ENCODE results near the gene OR6C70. TPM values are rescaled to one million over a fixed set of nuclear protein-coding genes. Genes with fewer than 3 reads are reported as not detected.
"Not testable (repeated sequence)": the region's sequence is repeated elsewhere in the genome, so short reads cannot be mapped to it uniquely, and the experiment has no call there.

OR6C70 gene
- total and polyA plus RNA-seq, 3 donors from 2014 or later = not detected

DNA sequence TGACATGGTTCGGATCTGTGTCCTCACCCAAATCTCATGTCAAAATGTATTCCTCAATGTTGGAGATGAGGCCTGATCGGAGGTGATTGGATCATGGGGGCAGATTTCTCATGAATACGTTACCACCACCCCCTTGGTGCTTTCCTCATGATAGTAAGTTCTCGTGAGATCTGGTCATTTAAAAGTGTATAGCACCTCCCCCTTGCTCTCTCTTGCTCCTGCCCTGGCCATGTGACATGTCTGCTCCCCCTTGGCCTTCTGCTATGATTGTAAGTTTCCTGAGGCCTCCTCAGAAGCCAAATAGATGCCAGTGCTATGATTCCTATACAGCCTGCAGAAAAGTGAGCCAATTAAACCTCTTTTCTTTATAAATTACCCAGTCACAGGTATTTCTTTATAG lies 29.3 kb upstream of the OR6C70 start:
- WGBS, 2 donors = 73 to 75% methylated on average over 4 of the region's 4 CpGs

DNA sequence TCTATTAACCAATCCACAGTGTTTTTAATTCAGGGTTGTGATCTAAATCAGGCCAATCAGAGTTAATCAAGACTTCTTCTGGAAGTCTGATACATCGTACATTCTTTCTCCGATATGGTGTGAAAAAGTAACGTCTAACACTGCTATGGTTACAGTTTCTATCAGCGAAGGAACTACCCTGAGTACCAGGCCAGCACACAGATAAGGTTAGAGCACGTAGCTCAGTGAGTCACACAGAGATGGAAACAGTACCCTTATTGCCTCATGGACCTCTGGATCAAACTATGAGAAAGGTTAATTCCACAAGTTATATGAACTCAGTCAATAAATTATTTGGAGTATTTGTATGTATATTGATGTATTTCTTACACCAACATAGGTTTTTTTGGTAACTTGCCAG lies 25.6 kb upstream of the OR6C70 start:
- Histone ChIP-seq H3K27ac (peak overlapping the region; percentile 50), H3K4me1 (peaks cover 8% of the 10 kb centered on the region), H3K4me3 (no peak overlapping the region), H3K9me3 (no peaks in the 10 kb centered on the region), H3K36me3 (ENCODE audit: low read depth, missing control alignments) (no peaks in the 10 kb centered on the region), H3K27me3 (no peaks in the 10 kb centered on the region)
- no peak for TF ChIP-seq POLR2A (IDR thresholded peaks at IDR 0.05)
- TF ChIP-seq CTCF (IDR thresholded peaks at IDR 0.05) = no peak
- WGBS, 2 donors = 49 to 85% methylated on average over 5 of the region's 5 CpGs
- peak; percentile 60 for DNase-seq
- intact Hi-C loops (cut with DNase I; ENCODE audit: low total_unique reads) = no loop called here

More for the DNA sequence above, 29.3 kb upstream of the OR6C70 start:
- Histone ChIP-seq H3K36me3 (ENCODE audit: low read depth, missing control alignments) (no peaks in the 10 kb centered on the region), H3K9me3 (no peaks in the 10 kb centered on the region), H3K27me3 (no peaks in the 10 kb centered on the region), H3K4me1 (peaks cover 8% of the 10 kb centered on the region), H3K4me3 (no peak overlapping the region), H3K27ac (peak overlapping the region; percentile 68 to 69)
- TF ChIP-seq POLR2A (IDR thresholded peaks at IDR 0.05) (no peak), CTCF (IDR thresholded peaks at IDR 0.05) (no peak)
- intact Hi-C loops (cut with DNase I; ENCODE audit: low total_unique reads) = no loop called here
- DNase-seq = no peak

DNA sequence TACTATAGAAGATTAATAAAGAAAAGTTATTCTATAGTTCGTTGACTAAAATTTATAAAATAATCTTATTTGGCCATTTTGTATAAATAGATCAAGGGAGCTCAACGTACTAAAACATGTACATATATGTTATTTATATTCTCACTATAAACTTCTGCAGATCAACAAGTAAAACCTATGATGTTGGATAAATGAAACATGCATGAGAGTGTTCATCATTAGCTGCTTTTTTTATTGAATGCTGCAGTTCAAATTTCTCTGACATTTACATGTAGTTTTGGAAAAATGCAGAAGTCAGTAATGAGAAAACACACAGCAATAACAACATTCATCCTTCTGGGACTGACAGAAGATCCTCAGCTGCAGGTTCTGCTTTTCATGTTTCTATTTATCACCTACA lies 22.1 kb upstream of the OR6C70 start, which contains the start of gene OR6C68:
TSS of gene OR6C68 (plus strand) at position 301 of the 400 bp plus-strand sequence. CDS start at position 301, 0 bp downstream.
- TF ChIP-seq CTCF (IDR thresholded peaks at IDR 0.05) (no peak), POLR2A (IDR thresholded peaks at IDR 0.05) (no peak)
- no peak within 1 kb of the TSS for H3K27ac ChIP-seq
- H3K4me1 ChIP-seq = peaks cover 5% of the 10 kb centered on the region
- intact Hi-C loops (cut with DNase I; ENCODE audit: low total_unique reads) = no loop called here
- no peaks in the 10 kb centered on the region for H3K36me3 ChIP-seq (ENCODE audit: low read depth, missing control alignments)
- no peaks in the 10 kb centered on the region for H3K9me3 ChIP-seq
- WGBS, 2 donors = 75 to 77% methylated on average over 2 of the region's 2 CpGs
- H3K27me3 ChIP-seq = no peaks in the 10 kb centered on the region
- H3K4me3 ChIP-seq = no peak within 1 kb of the TSS
- no peak for DNase-seq

GRCh38 chr12:55484284-55484683 lies 14.3 kb upstream of the OR6C70 start:
- H3K27ac ChIP-seq; intact Hi-C loops (cut with DNase I; ENCODE audit: low total_unique reads); H3K4me1 ChIP-seq; DNase-seq; H3K4me3 ChIP-seq; H3K36me3 ChIP-seq (ENCODE audit: low read depth, missing control alignments); H3K27me3 ChIP-seq; H3K9me3 ChIP-seq: not testable (repeated sequence)
- WGBS, 2 donors = 76 to 87% methylated on average over 8 to 13 of the region's 13 CpGs

DNA sequence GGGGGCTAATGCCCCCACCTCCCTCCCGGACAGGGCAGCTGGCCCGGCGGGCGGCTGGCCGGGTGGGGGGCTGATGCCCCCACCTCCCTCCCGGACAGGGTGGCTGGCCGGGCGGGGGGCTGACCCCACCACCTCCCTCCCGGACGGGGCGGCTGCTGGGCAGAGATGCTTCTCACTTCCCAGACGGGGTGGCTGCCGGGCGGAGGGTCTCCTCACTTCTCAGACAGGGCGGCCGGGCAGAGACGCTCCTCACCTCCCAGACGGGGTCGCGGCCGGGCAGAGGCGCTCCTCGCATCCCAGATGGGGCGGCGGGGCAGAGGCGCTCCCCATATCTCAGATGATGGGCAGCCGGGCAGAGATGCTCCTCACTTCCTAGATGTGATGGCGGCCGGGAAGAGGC lies 9.2 kb upstream of the OR6C70 start:
- WGBS, 2 donors = 95% methylated on average over 19 of the region's 29 CpGs; no CpG with 5 or more reads in 1 of the 2 donors
- intact Hi-C loops (cut with DNase I; ENCODE audit: low total_unique reads); H3K4me1 ChIP-seq; H3K9me3 ChIP-seq; H3K36me3 ChIP-seq (ENCODE audit: low read depth, missing control alignments); DNase-seq; H3K4me3 ChIP-seq; H3K27ac ChIP-seq; H3K27me3 ChIP-seq: not testable (repeated sequence)

- no peak overlapping the region for H3K27ac ChIP-seq
- no peaks in the 10 kb centered on the region for H3K27me3 ChIP-seq
- WGBS, 2 donors = 86 to 90% methylated on average over 1 of the region's 1 CpG
- intact Hi-C loops (cut with DNase I; ENCODE audit: low total_unique reads) = no loop called here
- H3K9me3 ChIP-seq = no peaks in the 10 kb centered on the region
- TF ChIP-seq CTCF (IDR thresholded peaks at IDR 0.05) (no peak), POLR2A (IDR thresholded peaks at IDR 0.05) (no peak)
- H3K4me3 ChIP-seq = no peak overlapping the region
- DNase-seq = no peak
- no peaks in the 10 kb centered on the region for H3K36me3 ChIP-seq (ENCODE audit: low read depth, missing control alignments)
- H3K4me1 ChIP-seq = no peaks in the 10 kb centered on the region
Observed at GRCh38 chr12:55472264-55472663, 2.3 kb upstream of the OR6C70 start.

Measured in testis (tissue), 3 donors.